Measurements from ENCODE around the gene KBTBD8.

DNA sequence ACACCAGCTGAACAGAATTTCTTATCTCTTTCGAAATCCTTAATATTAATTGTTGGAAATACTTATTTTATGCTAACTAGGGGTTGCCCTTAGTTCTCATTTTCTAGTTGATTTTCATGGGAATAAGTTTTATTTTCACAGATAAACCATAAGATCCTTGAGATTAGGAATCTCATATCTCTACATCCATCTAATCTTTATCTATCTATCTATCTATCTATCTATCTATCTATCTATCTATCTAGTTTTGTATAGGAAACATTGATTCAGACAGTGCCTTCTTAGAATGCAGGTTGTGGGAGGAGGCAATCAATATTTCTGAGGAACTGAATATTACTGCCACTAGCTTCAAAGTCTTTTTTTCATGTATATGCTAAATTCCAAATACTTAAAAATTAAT, 3.5 kb upstream of the KBTBD8 start:
- TF ChIP-seq, protein P1, sequence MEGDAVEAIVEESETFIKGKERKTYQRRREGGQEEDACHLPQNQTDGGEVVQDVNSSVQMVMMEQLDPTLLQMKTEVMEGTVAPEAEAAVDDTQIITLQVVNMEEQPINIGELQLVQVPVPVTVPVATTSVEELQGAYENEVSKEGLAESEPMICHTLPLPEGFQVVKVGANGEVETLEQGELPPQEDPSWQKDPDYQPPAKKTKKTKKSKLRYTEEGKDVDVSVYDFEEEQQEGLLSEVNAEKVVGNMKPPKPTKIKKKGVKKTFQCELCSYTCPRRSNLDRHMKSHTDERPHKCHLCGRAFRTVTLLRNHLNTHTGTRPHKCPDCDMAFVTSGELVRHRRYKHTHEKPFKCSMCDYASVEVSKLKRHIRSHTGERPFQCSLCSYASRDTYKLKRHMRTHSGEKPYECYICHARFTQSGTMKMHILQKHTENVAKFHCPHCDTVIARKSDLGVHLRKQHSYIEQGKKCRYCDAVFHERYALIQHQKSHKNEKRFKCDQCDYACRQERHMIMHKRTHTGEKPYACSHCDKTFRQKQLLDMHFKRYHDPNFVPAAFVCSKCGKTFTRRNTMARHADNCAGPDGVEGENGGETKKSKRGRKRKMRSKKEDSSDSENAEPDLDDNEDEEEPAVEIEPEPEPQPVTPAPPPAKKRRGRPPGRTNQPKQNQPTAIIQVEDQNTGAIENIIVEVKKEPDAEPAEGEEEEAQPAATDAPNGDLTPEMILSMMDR (IDR thresholded peaks at IDR 0.05) = no peak
- TF ChIP-seq POLR2A (IDR thresholded peaks at IDR 0.05) (no peak), POLR2AphosphoS5 (IDR thresholded peaks at IDR 0.05) (no peak), EP300 (IDR thresholded peaks at IDR 0.05) (no peak)
